GM18907 (cell line): ENCODE measurements around the gene ISX.
A peak's percentile ranks its signal among the peaks of the same experiment; 100 is the strongest.

Experiments used
- ATAC-seq: cut with Tn5 transposase; IDR thresholded peaks from one replicate; pipeline ENCODE4 v1.9.1; 2021; ENCODE audit warnings: mild to moderate bottlenecking, moderate library complexity; ENCODE audit not compliant: unreplicated experiment

The ISX gene

GRCh38 chr22:35109616-35110015 is 43.7 kb downstream of the ISX start:
- ATAC-seq = no peak

GRCh38 chr22:35111244-35111643 is 45.3 kb downstream of the ISX start:
- no peak for ATAC-seq

- ATAC-seq = no peak
Measured at GRCh38 chr22:35113341-35113740, 47.4 kb downstream of the ISX start.

- no peak for ATAC-seq
Measured at GRCh38 chr22:35114131-35114980, 48.4 kb downstream of the ISX start.

- ATAC-seq = no peak
Measured at GRCh38 chr22:35115515-35115914, 49.6 kb downstream of the ISX start.

- ATAC-seq = no peak
Measured at GRCh38 chr22:35116269-35116668, 50.3 kb downstream of the ISX start.

GRCh38 chr22:35116817-35117216 is 50.9 kb downstream of the ISX start:
- no peak for ATAC-seq

- ATAC-seq = no peak
Measured at GRCh38 chr22:35119494-35119893, 53.5 kb downstream of the ISX start.

GRCh38 chr22:35124691-35125219 is 58.8 kb downstream of the ISX start:
- ATAC-seq = no peak

- ATAC-seq = peak; percentile 62
Measured at GRCh38 chr22:35126993-35127392, 61.0 kb downstream of the ISX start.

GRCh38 chr22:35128637-35129036 is 62.7 kb downstream of the ISX start:
- ATAC-seq = peak; percentile 57

- ATAC-seq = no peak
Measured at GRCh38 chr22:35131525-35132000, 65.6 kb downstream of the ISX start.

- ATAC-seq = no peak
Measured at GRCh38 chr22:35132568-35132967, 66.6 kb downstream of the ISX start.

GRCh38 chr22:35133702-35134380 is 67.9 kb downstream of the ISX start:
- no peak for ATAC-seq

GRCh38 chr22:35134637-35135036 is 68.7 kb downstream of the ISX start:
- ATAC-seq = no peak

GRCh38 chr22:35135165-35135564 is 69.2 kb downstream of the ISX start:
- ATAC-seq = no peak
